ENCODE measurements around the gene FOXO1. TPM values are rescaled to one million over a fixed set of nuclear protein-coding genes. Genes with fewer than 3 reads are reported as not detected.

FOXO1 gene
- total and polyA plus RNA-seq, 9 of the 15 experiments (the other 6 are each of a cell fraction or from before 2014, with no cell fraction given), result 0.04 to 0.73 (median 0.20) TPM

DNA sequence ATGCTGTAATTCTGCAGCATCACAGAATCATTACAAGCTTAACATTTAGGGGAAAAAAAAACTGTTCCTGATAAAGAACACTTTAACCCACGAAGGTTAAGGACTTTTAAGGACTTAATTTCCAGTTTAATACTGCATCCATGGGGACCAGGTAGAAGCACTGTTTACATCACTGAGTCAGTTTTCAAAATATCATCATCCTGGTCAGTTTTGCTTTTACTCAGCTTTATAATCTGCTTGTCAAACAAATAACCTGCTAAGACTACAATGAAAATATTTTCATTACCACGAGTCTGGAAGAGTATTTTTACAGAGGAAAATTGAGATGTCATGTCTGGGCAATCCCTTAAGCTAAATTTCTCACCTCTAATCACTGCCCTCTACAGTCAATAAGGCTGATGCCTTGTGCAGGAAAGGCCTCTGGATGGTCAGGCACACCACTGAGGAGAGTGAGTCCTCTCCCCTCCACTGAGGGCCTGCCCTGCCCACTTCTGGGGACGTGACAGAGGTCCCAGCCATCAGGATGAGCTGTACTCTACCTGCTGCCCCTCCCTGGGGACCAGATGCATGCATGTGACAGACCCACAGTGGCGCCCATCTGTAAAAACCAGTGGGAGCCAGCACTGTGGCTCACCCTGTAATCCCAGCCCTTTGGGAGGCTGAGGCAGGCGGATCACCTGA is 31.0 kb downstream of the FOXO1 start:
- Histone ChIP-seq H3K4me2 (ENCODE audit: insufficient read depth, low read length) (no peak overlapping the region), H3K36me3 (ENCODE audit: control insufficient read depth, insufficient read depth, low read length) (no peaks in the 10 kb centered on the region), H2AFZ (ENCODE audit: low read depth, low read length) (no peak overlapping the region), H3K4me3 (no peak overlapping the region), H4K20me1 (replicated peaks; ENCODE audit: control insufficient read depth, insufficient read depth, low read length) (no peaks in the 10 kb centered on the region; the same call in 1 of the 2 replicates), H3K9ac (ENCODE audit: insufficient read depth in 1 of 2, low read depth in 2 of 2, low read length in 2 of 2) (no peak overlapping the region), H3K27me3 (ENCODE audit: control insufficient read depth in 2 of 2, insufficient read depth in 2 of 2, low read length in 2 of 2) (no peaks in the 10 kb centered on the region; a peak in 1 of 5 replicates), H3K4me1 (replicated peaks in 1 of 2; ENCODE audit: control insufficient read depth in 2 of 2, insufficient read depth in 2 of 2, low read length in 2 of 2) (no peaks in the 10 kb centered on the region), H3K9me3 (replicated peaks; ENCODE audit: control insufficient read depth, insufficient read depth, low read depth, low read length) (no peaks in the 10 kb centered on the region), H3K27ac (ENCODE audit: extremely low read depth, low read depth, low read length) (no peak overlapping the region), H3K9me1 (ENCODE audit: control insufficient read depth, insufficient read depth, low read length) (no peaks in the 10 kb centered on the region), H3K79me2 (ENCODE audit: control insufficient read depth, insufficient read depth, low read length) (no peaks in the 10 kb centered on the region)
- ChIA-PET POLR2A (interaction anchor here (0.7 kb wide), 1 partner anchor 58 kb away, joined by 3 read pairs; no protein-coding TSS in a partner anchor), CTCF (ENCODE audit: low intra/inter-chr PET ratio) (no interaction called here)
- in situ Hi-C loops (cut with MboI) (no loop called here), intact Hi-C loops (cut with micrococcal nuclease) (no loop called here)
- ATAC-seq (no peak), FAIRE-seq (no peak), DNase-seq (ENCODE audit: extremely low read depth in 1 of 4, low spot score in 3 of 4) (no peak)
- no TSS peak for BruUV-seq (replicated peaks)
- 0% methylated on average over 3 of the region's 5 CpGs for WGBS (ENCODE audit: insufficient coverage, low coverage, missing lambda C conversion rate)
- TF ChIP-seq, protein P1, sequence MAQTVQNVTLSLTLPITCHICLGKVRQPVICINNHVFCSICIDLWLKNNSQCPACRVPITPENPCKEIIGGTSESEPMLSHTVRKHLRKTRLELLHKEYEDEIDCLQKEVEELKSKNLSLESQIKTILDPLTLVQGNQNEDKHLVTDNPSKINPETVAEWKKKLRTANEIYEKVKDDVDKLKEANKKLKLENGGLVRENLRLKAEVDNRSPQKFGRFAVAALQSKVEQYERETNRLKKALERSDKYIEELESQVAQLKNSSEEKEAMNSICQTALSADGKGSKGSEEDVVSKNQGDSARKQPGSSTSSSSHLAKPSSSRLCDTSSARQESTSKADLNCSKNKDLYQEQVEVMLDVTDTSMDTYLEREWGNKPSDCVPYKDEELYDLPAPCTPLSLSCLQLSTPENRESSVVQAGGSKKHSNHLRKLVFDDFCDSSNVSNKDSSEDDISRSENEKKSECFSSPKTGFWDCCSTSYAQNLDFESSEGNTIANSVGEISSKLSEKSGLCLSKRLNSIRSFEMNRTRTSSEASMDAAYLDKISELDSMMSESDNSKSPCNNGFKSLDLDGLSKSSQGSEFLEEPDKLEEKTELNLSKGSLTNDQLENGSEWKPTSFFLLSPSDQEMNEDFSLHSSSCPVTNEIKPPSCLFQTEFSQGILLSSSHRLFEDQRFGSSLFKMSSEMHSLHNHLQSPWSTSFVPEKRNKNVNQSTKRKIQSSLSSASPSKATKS (CRISPR knock-in tag; IDR thresholded peaks at IDR 0.05), result no peak
- TF ChIP-seq ADNP (tag; IDR thresholded peaks at IDR 0.05) (no peak), NR4A1 (CRISPR knock-in tag; IDR thresholded peaks at IDR 0.05) (no peak), NR4A1 (tag; IDR thresholded peaks at IDR 0.05) (no peak), XRCC3 (IDR thresholded peaks at IDR 0.05) (no peak), NFE2L1 (tag; IDR thresholded peaks at IDR 0.05; ENCODE audit: borderline replicate concordance, low read depth) (no peak), ZNF384 (IDR thresholded peaks at IDR 0.05; ENCODE audit: low read depth, low read length) (no peak), CBX5 (IDR thresholded peaks at IDR 0.05; ENCODE audit: borderline replicate concordance, low read depth) (no peak)
- TF ChIP-seq, protein P2, sequence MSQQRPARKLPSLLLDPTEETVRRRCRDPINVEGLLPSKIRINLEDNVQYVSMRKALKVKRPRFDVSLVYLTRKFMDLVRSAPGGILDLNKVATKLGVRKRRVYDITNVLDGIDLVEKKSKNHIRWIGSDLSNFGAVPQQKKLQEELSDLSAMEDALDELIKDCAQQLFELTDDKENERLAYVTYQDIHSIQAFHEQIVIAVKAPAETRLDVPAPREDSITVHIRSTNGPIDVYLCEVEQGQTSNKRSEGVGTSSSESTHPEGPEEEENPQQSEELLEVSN (IDR thresholded peaks at IDR 0.05; ENCODE audit: borderline replicate concordance in 1 of 2, extremely low read depth in 1 of 2, insufficient read depth in 1 of 2, insufficient read length in 1 of 2, low read depth in 1 of 2, low read length in 1 of 2, poor library complexity in 1 of 2, severe bottlenecking in 1 of 2), result no peak
- TF ChIP-seq, protein P3, sequence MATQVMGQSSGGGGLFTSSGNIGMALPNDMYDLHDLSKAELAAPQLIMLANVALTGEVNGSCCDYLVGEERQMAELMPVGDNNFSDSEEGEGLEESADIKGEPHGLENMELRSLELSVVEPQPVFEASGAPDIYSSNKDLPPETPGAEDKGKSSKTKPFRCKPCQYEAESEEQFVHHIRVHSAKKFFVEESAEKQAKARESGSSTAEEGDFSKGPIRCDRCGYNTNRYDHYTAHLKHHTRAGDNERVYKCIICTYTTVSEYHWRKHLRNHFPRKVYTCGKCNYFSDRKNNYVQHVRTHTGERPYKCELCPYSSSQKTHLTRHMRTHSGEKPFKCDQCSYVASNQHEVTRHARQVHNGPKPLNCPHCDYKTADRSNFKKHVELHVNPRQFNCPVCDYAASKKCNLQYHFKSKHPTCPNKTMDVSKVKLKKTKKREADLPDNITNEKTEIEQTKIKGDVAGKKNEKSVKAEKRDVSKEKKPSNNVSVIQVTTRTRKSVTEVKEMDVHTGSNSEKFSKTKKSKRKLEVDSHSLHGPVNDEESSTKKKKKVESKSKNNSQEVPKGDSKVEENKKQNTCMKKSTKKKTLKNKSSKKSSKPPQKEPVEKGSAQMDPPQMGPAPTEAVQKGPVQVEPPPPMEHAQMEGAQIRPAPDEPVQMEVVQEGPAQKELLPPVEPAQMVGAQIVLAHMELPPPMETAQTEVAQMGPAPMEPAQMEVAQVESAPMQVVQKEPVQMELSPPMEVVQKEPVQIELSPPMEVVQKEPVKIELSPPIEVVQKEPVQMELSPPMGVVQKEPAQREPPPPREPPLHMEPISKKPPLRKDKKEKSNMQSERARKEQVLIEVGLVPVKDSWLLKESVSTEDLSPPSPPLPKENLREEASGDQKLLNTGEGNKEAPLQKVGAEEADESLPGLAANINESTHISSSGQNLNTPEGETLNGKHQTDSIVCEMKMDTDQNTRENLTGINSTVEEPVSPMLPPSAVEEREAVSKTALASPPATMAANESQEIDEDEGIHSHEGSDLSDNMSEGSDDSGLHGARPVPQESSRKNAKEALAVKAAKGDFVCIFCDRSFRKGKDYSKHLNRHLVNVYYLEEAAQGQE (IDR thresholded peaks at IDR 0.05; ENCODE audit: borderline replicate concordance), result no peak
- TF ChIP-seq, protein P3 (CRISPR knock-in tag; IDR thresholded peaks at IDR 0.05; ENCODE audit: low read depth), result no peak
